MCF 10A (cell line): ENCODE data around the gene CACNA1D. TPM values are rescaled to one million over a fixed set of nuclear protein-coding genes. Genes with fewer than 3 reads are reported as not detected.

ENCODE experiments used
- BruUV-seq: library from RNA; stranded (reverse); fragments of 400-500 nt; replicated peaks from 2 replicates; lab custom pipeline; 2021; lab: Mats Ljungman, UMichigan
- CTCF ChIA-PET: fragments of 300-600 bp; sonication (Branson Sonifier 250); formaldehyde crosslinking; extraction: SDS; loops from one replicate; lab custom pipeline; 2021; ENCODE audit warnings: antibody characterized with exemption, inconsistent platforms; lab: Yijun Ruan, JAX
- POLR2A ChIA-PET: fragments of 300-600, 350-650 bp; sonication (Branson Sonifier 250); formaldehyde crosslinking; extraction: SDS; loops from one replicate; lab custom pipeline; 2020; ENCODE audit warnings: antibody characterized with exemption, inconsistent platforms; lab: Yijun Ruan, JAX
- DNase-seq: peaks from one replicate; pipeline ENCODE4 v3.0.0-alpha.2; 2018; ENCODE audit not compliant: unreplicated experiment
- H3K27ac Mint-ChIP-seq: one replicate; pipeline ENCODE4 v1.8.0; 2022; ENCODE audit warnings: mild to moderate bottlenecking, low read depth, mixed read lengths; ENCODE audit not compliant: unreplicated experiment
- H3K27me3 Mint-ChIP-seq: one replicate; pipeline ENCODE4 v1.8.0; 2022; ENCODE audit warnings: mixed read lengths; ENCODE audit not compliant: insufficient read depth, unreplicated experiment
- H3K36me3 Mint-ChIP-seq: one replicate; pipeline ENCODE4 v1.8.0; 2022; ENCODE audit warnings: mild to moderate bottlenecking, moderate library complexity, mixed read lengths; ENCODE audit not compliant: insufficient read depth, unreplicated experiment
- H3K4me1 Mint-ChIP-seq: one replicate; pipeline ENCODE4 v1.8.0; 2022; ENCODE audit warnings: mixed read lengths; ENCODE audit not compliant: insufficient read depth, unreplicated experiment
- H3K4me3 Mint-ChIP-seq: one replicate; pipeline ENCODE4 v1.8.0; 2022; ENCODE audit warnings: mild to moderate bottlenecking, moderate library complexity, mixed read lengths; ENCODE audit not compliant: unreplicated experiment
- H3K9me3 Mint-ChIP-seq: one replicate; pipeline ENCODE4 v1.8.0; 2022; ENCODE audit warnings: mixed read lengths; ENCODE audit not compliant: unreplicated experiment
- intact Hi-C: fragments of 100-400 bp; cut with micrococcal nuclease; formaldehyde crosslinking; loops from 2 replicates; pipeline ENCODE4 v1.14.1; 2022
- total RNA-seq: library from RNA; stranded (reverse); gene quantifications from 2 replicates; pipeline ENCODE4 v1.2.3, GENCODE V29; 2022
- TF ChIP-seq, protein P1 (sequence below): fragments of 200-600 bp; IDR thresholded peaks from one replicate; pipeline ENCODE4 v1.8.0; 2022; ENCODE audit warnings: antibody characterized with exemption, mild to moderate bottlenecking; ENCODE audit not compliant: unreplicated experiment

Gene CACNA1D
- total RNA-seq, 1 experiment from 2014 or later: 0.26 TPM

DNA sequence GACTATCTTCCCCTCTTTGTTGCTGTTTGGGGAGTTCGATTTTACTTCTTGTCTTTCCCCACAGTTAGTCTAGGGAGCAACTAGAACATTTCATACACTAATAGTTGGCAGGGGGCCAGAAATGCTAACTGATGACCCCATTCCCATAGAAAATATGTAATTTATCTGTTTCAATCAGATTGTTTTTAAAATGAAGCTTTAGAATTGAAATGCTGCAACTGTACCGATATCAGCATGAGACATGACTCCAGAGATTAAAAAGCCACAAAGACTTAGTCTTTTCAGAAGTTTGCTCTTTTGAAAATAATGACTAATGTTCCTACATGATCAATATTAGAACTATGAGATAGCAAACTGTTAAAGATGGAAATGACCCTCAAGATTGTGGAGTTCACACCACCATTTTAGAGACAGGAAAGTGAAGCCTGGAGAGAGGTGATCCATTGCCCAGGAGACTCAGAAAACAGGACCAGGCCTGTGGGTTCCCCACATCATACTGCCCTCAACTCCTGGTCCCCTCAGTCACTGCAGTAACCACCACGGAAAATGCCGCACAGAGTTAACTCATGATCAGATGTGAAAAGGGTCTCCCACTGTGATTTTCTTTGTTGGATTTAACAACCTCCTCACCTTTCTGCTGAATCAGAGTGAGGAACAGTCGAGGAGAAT is 221.5 kb downstream of the CACNA1D start:
- POLR2A ChIA-PET: interaction anchor here (0.7 kb wide), 1 partner anchor 84 kb away, joined by 3 read pairs; no protein-coding TSS in a partner anchor
- H3K27ac Mint-ChIP-seq: no peak overlapping the region
- H3K4me1 Mint-ChIP-seq: no peaks in the 10 kb centered on the region
- peaks cover 1% of the 10 kb centered on the region for H3K27me3 Mint-ChIP-seq
- no peak for DNase-seq
- BruUV-seq: no TSS peak
- TF ChIP-seq, protein P1, sequence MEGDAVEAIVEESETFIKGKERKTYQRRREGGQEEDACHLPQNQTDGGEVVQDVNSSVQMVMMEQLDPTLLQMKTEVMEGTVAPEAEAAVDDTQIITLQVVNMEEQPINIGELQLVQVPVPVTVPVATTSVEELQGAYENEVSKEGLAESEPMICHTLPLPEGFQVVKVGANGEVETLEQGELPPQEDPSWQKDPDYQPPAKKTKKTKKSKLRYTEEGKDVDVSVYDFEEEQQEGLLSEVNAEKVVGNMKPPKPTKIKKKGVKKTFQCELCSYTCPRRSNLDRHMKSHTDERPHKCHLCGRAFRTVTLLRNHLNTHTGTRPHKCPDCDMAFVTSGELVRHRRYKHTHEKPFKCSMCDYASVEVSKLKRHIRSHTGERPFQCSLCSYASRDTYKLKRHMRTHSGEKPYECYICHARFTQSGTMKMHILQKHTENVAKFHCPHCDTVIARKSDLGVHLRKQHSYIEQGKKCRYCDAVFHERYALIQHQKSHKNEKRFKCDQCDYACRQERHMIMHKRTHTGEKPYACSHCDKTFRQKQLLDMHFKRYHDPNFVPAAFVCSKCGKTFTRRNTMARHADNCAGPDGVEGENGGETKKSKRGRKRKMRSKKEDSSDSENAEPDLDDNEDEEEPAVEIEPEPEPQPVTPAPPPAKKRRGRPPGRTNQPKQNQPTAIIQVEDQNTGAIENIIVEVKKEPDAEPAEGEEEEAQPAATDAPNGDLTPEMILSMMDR: no peak
- no peaks in the 10 kb centered on the region for H3K36me3 Mint-ChIP-seq
- H3K4me3 Mint-ChIP-seq: no peak overlapping the region
- H3K9me3 Mint-ChIP-seq: no peaks in the 10 kb centered on the region
- CTCF ChIA-PET: interaction anchor here (0.6 to 8.4 kb wide), 5 partner anchors 8 to 839 kb away, joined by 3 to 84 read pairs (median 4); no protein-coding TSS in a partner anchor
- intact Hi-C loops: loop anchor here (10.0 kb wide), 1 partner anchor 601 kb away; no protein-coding TSS in a partner anchor

DNA sequence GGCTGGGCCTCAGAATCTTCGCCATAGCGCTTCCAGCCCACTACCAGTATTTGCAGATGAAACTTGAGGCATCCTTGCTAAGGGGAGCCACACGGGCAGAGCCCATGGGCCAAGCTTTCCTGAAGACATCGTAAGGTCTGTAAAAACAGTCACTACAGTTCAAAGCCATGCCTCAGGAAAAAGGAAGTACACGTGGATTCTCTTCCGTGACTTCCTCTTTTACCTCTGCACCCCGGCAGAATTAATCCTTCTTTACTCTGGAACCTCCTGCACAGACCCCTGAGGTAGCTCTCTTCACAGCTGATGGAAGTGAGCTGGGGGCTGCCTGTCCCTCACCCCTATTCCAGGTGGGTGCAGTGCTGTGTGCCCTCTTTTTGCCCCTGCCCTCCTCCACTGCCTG is 222.6 kb downstream of the CACNA1D start:
- DNase-seq: no peak
- Mint-ChIP-seq H3K27me3 (peaks cover 12% of the 10 kb centered on the region), H3K4me3 (no peak overlapping the region), H3K9me3 (no peaks in the 10 kb centered on the region), H3K36me3 (no peaks in the 10 kb centered on the region), H3K4me1 (no peaks in the 10 kb centered on the region), H3K27ac (no peak overlapping the region)
- CTCF ChIA-PET: interaction anchor here (0.6 kb wide), 1 partner anchor 214 kb away, joined by 3 read pairs; no protein-coding TSS in a partner anchor
- intact Hi-C loops: loop anchor here (10.0 kb wide), 1 partner anchor 602 kb away; no protein-coding TSS in a partner anchor
- POLR2A ChIA-PET: no interaction called here
- BruUV-seq: no TSS peak
- TF ChIP-seq, protein P1: no peak

DNA sequence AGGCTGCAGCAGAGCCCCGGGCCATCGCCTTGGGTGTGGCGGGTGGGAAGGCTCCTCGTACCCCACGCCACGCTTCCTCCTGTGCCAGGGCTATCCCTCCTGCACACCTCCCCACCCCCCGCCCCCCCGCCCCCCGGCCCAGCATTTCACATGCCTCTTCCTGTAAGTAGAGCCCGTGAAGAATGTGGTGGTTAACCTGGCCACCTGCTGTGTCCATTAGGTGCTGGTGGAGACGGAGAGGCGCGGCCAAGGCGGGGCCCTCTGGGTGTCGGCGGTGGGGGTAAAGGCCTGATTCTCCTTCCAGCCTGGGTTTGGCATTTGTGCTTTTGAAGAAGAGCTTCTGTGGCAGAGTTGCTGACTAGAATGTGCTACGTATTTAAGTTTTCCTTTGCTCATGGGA is 224.1 kb downstream of the CACNA1D start:
- TF ChIP-seq, protein P1: no peak
- intact Hi-C loops: loop anchor here (10.0 kb wide), 1 partner anchor 604 kb away; no protein-coding TSS in a partner anchor
- no peak overlapping the region for H3K4me3 Mint-ChIP-seq
- peaks cover 27% of the 10 kb centered on the region for H3K27me3 Mint-ChIP-seq
- DNase-seq: no peak
- CTCF ChIA-PET: interaction anchor here (0.7 to 5.6 kb wide), 2 partner anchors 9 to 49 kb away, joined by 3 to 31 read pairs; no protein-coding TSS in a partner anchor
- H3K36me3 Mint-ChIP-seq: no peaks in the 10 kb centered on the region
- POLR2A ChIA-PET: no interaction called here
- no peaks in the 10 kb centered on the region for H3K4me1 Mint-ChIP-seq
- H3K9me3 Mint-ChIP-seq: no peaks in the 10 kb centered on the region
- no TSS peak for BruUV-seq
- no peak overlapping the region for H3K27ac Mint-ChIP-seq

DNA sequence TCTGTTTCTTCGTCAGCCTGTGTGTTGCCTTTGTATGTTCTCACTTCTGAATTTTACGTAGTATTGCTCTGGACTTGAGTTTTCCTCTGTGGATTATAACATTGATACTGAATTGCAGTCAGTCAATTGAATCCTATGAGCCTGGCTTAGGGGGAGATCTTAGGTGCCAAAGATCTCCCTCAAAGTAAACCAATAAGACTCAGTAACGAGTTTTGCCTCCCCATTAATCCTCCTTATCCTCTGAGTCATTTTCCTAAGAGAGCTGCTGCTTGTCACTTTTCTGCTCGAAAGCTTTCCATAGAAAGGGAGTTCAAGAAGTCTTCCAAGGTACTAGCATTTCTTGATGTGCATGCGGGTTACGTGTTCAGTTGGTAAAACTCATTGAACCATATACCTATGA is 225.4 kb downstream of the CACNA1D start:
- Mint-ChIP-seq H3K4me1 (no peaks in the 10 kb centered on the region), H3K27me3 (peaks cover 40% of the 10 kb centered on the region), H3K4me3 (no peak overlapping the region), H3K36me3 (no peaks in the 10 kb centered on the region), H3K27ac (no peak overlapping the region), H3K9me3 (no peaks in the 10 kb centered on the region)
- ChIA-PET CTCF (interaction anchor here (5.6 kb wide), 1 partner anchor 10 kb away, joined by 31 read pairs; no protein-coding TSS in a partner anchor), POLR2A (no interaction called here)
- DNase-seq: no peak
- BruUV-seq: no TSS peak
- intact Hi-C loops: loop anchor here (10.0 kb wide), 1 partner anchor 605 kb away; no protein-coding TSS in a partner anchor
- TF ChIP-seq, protein P1: no peak
